ENCODE data around the gene AOAH.
"Not testable (repeated sequence)": the region's sequence is repeated elsewhere in the genome, so short reads cannot be mapped to it uniquely, and the experiment has no call there.

DNA sequence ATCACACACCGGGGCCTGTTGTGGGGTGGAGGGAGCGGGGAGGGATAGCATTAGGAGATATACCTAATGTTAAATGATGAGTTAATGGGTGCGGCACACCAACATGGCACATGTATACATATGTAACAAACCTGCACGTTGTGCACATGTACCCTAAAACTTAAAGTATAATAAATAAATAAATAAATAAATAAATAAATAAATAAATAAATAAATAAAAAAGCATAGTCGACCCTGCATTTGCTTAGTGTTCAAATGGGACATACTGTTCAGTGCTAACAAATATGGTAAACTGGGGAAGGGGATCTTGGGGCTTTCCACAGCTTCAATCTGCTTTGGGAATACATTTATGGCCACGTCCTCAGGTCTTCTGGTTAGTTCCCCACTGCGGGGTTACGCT lies 7.5 kb downstream of the AOAH start:
- TF ChIP-seq POLR2A (IDR thresholded peaks at IDR 0.05; ENCODE audit: low read depth, low read length); MAX (IDR thresholded peaks at IDR 0.05; ENCODE audit: insufficient read depth, insufficient read length); POLR2AphosphoS5 (IDR thresholded peaks at IDR 0.05; ENCODE audit: insufficient read depth, low read depth, low read length); EZH2 (IDR thresholded peaks at IDR 0.05; ENCODE audit: borderline replicate concordance, low read depth, low read length, severe bottlenecking); MYC (IDR thresholded peaks at IDR 0.05; ENCODE audit: low read depth, low read length); GATA2 (IDR thresholded peaks at IDR 0.05; ENCODE audit: insufficient read depth, insufficient read length, low read depth, low read length); JUN (IDR thresholded peaks at IDR 0.05; ENCODE audit: borderline replicate concordance, insufficient read depth, insufficient read length, low read depth); FOS (IDR thresholded peaks at IDR 0.05; ENCODE audit: borderline replicate concordance, insufficient read depth, low read length): not testable (repeated sequence)
- TF ChIP-seq, protein P1, sequence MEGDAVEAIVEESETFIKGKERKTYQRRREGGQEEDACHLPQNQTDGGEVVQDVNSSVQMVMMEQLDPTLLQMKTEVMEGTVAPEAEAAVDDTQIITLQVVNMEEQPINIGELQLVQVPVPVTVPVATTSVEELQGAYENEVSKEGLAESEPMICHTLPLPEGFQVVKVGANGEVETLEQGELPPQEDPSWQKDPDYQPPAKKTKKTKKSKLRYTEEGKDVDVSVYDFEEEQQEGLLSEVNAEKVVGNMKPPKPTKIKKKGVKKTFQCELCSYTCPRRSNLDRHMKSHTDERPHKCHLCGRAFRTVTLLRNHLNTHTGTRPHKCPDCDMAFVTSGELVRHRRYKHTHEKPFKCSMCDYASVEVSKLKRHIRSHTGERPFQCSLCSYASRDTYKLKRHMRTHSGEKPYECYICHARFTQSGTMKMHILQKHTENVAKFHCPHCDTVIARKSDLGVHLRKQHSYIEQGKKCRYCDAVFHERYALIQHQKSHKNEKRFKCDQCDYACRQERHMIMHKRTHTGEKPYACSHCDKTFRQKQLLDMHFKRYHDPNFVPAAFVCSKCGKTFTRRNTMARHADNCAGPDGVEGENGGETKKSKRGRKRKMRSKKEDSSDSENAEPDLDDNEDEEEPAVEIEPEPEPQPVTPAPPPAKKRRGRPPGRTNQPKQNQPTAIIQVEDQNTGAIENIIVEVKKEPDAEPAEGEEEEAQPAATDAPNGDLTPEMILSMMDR (IDR thresholded peaks at IDR 0.05; ENCODE audit: extremely low read depth in 1 of 2, insufficient read depth in 1 of 2, low read depth in 1 of 2, low read length in 2 of 2): not testable (repeated sequence)

Data from endothelial cell of umbilical vein (primary cell).